Stimulated activated CD4-positive, alpha-beta T cell treated with anti-CD3 and anti-CD28 coated beads, Interleukin-2, amount 100 ng/mL, for 48 hours (primary cell): Measurements from ENCODE around the gene PRKN.

ENCODE experiments used
- DNase-seq, 2 donors: peaks; one replicate each; pipeline ENCODE4 v3.0.0-alpha.2; 2020

The PRKN gene

GRCh38 chr6:162363757-162364156, 363.8 kb downstream of the PRKN start:
- no peak for DNase-seq

DNA sequence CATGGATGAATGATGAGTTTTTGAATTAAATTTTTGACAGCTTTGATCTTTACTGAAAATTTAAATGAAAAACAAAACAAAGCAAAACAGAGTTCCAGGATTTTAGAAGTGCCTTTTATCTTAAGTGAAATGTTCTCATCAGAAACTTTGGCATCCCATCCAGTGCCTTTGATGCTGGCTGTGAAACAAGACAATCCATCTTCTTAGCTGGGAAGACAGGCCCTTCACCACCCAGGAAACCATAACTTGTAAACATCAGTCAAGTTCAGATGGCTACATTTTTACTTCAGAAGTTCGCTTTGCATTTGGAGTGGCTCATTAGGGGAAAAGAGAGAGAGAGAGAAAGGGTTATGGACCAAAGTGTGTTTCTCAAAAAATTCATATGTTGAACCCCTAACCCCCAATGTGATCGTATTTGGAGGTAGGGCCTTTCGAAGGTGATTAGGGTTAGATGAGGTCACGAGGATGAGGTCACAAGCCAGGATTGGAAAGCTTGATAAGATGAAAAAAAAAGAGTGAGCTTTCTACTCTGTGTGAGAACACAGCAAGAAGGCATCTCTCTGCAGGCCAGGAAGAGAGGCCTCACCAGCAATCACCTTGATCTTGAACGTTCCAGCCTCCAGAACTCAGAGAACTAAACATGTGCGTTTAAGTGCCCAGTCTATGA, 366.5 kb downstream of the PRKN start:
- no peak for DNase-seq

DNA sequence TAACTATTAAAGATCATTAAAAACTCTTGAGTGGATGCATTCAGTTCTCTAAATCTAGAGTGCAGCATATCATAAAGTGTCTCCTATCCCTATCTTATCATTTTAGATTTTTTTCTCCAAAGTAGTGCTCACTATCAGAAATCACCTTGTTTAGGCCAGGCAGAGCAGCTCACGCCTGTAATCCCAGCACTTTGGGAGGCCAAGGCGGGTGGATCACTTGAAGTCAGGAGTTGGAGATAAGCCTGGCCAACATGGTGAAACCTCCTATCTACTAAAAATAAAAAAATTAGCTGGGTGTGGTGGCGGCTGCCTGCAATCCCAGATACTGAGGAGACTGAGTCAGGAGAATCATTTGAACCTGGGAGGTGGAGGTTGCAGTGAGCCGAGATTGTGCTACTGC, 368.9 kb downstream of the PRKN start:
- DNase-seq: no peak

DNA sequence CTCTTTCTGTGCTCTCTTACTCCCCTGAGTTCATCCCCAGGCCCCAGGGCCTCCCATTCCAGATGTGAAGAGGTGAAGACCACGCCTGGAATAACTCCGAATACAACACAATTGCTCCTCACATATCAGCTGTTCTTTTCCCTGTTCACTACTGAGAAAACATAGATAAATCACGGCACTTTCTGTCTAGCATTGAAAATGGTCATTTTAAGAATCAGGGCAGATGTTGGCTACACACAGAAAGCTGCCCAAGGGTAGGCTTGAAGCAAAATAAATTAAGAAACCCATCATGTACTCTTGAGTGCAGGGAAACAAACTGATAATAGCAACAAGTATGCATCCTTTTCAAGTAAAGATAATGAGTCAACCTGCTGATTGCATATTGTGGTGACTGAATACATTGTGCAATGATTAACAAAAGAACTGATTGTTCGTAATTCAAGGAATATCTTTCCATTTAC, 382.5 kb downstream of the PRKN start:
- no peak for DNase-seq

DNA sequence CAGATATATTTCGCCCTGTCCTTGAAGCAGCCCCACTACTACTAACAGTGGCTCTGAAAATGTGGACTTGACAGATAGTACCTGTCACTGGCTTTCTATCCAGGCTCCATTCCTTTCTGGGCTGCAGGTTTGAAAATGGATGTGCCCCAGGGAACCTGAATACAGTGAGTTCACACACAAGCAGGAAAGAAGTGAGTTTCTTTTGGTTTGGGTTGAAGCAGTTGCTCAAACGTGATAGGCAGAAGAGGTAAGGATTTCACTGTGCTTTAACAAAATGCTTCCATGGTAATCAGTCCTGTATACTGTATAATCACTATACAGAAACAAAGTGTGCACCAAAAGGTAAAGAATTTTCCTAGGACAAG, 382.9 kb downstream of the PRKN start:
- no peak for DNase-seq

DNA sequence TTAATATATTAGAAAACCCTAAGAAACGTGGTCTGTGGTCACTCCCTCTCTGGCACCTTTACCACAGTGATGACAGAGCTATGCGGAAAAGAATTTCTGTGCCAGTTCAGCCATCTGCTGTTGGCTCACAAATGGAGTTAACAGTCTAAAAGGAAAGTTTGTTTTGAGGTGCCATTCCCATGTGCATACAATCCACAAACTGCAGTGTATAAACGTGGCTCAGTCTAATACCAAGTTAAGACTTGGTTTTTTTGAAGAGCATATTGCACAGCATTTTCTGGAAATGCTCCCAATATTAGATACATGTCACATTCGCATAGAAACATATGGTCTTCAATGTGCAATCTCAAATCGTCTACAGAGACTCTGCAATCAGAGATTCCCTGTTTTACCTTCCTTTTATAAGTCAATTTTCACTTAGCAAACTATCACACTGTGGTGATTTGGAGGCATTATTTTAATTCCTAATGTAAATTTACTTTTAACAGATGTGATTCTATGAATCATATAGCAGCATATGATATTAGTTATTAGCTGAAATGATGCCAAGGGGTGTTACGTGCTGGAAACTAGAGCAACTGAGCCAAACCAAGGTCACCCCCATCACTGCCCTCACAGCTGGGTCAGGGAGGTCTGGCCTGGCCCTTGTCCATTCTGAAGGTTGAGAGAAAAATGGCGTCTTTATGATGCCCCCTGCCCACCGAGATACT, 383.5 kb downstream of the PRKN start:
- DNase-seq: no peak

DNA sequence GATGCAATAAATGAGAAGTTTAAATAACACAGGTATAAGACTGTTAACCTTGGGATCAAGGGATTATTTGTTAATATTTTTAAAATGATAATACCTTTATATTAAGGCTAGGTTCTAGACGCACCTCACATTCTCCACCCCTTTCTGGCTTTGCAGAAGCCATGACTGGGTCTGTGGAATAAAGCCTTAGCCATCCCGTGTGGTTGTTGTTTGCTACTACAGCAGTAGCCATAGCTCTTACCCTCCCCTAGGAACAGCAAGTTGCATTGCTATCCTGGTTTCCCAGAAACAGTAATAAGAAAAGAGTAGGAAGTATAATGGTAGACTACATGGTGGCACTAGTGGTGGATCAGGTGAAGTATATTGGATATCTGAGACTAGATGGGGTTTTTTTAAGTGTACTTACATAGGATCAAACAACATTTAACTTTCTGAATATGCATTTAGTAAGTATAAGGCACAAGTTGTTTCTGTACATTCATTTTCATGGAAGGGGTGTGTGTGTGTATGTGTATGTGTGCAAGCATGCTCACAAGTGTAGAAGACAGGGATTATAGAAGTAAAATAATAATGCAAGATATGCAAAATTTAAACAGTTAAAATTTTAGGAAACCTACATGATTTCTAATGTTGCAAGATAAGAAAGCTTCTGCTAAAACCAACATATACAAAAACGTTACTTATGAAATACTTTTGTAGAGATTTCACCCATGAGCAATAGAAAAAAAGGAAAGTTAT, 384.2 kb downstream of the PRKN start:
- no peak for DNase-seq

GRCh38 chr6:162337412-162337811, 390.2 kb downstream of the PRKN start:
- DNase-seq: no peak

DNA sequence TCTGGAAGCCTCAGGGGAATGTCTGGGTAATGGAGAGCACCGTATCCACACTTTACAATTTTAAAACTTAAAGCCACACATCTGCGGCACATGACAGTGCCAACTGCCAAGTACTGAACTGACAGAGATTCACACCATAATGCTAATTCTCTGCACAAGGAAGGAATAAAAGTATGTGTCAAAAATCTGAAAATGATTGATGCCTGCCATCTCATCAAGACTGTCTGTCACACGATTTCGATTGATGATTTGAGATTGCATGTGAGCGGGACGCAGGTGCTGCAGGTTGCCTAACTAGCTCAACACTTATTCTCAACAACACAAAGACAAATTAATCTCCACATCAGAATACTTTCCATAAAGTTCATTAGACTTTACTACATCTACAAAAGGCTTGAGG, 391.2 kb downstream of the PRKN start:
- DNase-seq: no peak

DNA sequence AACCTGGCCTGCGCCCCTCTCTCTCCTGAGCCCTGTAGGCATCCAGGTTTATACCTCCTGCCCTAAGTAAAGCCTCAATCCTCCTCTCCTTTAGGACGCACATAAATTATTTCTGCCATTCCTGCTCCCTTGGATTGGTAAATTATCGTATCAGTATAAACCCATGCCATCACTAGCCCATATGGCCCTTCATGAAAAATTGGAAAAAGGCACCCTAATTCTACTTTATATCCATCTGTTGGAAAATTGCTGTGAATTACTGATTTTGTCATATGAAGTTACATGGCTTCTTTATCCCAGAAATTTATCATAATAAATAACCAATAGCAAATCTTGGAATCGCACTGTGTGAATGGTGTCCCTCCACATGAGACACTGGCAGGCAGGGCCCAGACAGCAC, 395.2 kb downstream of the PRKN start:
- DNase-seq: no peak

DNA sequence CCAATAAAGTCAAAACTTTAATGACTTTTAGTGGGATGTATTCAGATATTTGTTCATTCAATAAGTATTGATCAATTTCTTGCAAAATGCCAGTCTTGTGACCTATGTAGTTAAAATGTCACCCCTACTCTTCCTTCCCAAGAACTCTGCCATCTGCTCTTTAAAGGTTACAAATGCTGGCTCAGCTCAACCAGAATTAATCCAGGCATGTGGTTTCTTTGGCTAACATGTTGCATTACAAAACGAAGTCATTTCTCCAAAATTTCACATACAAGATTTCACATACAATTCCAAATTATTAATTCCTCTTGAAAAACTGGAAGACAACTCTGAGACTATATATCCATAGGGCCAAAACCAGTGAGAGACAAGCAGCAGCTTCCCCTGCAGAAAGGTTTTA, 395.7 kb downstream of the PRKN start:
- DNase-seq: no peak

GRCh38 chr6:162325826-162326225, 401.7 kb downstream of the PRKN start:
- DNase-seq: no peak

GRCh38 chr6:162325051-162325450, 402.5 kb downstream of the PRKN start:
- DNase-seq: no peak

- DNase-seq: no peak
Observed at GRCh38 chr6:162315291-162315690, 412.3 kb downstream of the PRKN start.

GRCh38 chr6:162313922-162314660, 413.5 kb downstream of the PRKN start:
- DNase-seq: no peak

- DNase-seq: no peak
Observed at GRCh38 chr6:162307865-162308264, 419.7 kb downstream of the PRKN start.

DNA sequence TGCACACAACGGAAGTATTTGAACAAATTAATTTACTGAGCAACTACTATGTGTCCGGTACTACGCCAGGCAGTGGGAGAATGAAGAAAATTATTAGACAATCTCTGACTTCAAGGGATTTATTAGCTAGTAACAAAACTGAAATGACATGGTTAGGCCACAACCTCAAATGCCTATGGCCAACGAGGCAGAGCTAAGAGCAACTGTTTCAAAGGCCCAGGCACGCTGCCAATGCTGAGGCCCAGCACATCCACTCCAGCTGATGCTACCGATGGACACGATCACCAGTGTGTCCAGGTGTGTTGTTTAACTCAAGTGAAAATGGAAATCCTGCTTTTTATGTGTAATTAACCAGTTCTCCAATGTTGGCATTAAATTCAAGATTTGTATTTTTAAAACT, 420.9 kb downstream of the PRKN start:
- no peak for DNase-seq

DNA sequence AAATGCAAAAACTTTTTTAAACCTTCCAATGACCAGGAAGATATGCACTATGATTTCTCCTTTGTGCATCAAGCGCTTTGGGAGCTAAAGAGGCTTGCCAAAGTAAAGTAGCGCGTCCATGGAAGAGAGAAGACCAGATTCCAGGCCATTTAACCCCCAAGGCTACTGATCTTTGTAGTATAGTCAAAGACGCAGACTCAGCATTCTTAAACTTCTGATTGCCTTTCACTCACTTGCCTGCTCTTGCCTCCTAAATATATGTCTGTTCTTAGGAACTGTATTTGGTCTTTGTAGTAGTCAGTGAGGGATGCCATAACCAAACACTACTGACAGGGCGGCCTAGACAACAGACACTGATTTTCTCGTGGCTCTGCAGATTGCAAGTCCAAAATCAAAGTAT, 426.4 kb downstream of the PRKN start:
- DNase-seq: no peak

DNA sequence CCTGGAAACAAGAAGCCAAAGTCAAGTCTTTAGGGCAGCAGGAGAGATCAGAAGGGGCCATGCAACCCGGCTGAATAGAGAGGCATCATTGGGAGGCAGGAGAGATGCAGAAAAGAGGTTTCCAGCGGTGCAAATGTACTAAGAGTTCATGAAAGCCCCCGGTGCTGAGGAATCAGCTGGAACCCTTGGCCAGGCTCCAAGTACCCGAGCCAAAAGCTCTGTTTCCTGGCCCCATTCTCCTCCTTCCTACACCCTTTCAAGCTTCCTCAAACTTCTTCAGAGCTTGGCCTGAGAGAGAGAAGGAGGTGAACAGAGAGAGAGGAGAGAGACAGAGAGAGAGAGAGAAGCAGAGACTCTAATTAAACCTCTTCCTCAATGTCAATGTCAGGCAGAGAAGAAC, 433.5 kb downstream of the PRKN start:
- no peak for DNase-seq

DNA sequence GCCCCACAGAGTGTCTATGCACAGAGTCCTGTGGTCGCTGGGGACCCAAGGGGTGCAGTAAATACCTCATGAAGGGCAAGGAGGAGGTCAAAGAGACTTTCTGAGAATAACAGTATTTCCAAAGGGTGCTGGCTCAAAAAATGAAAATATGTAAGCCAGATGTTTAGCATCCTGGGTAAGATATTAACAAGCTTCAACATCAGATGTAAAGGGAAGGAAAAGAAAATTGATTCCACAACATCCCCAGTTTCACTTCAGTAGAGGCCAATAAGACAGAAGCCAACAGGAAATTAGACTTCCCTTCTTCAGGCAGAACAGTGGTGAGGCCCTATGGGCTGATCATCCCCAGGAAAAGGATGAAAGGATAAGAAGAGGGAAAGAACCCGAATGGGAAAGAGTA, 434.7 kb downstream of the PRKN start:
- no peak for DNase-seq

DNA sequence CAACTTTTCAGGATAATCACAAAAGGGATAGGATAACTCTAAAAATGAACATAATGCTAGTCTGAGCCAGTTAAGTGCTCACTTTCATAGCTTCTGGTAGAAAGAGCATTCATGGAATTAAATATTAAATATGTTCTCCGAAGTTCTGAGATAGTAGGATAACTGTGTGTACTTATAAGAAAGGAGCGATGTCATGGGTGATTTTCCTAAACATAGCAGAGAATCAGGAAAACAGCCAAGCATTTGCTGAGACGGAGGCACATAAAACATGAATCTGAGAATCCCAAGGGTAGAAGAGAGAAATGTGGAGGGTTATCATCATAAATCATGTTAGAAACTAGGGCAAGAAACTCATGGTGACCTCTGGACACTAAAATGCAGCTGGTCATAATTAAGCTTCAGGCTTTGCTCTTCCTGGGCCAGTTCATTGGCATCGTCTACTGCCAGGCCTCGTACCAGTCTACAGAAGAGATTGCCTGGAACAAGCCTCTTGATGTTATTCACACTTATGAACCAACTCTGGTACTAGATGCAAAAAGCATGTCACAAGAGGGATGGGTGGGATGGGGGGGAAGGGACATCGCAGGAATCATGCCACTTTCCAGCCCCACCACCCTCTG, 436.6 kb downstream of the PRKN start:
- DNase-seq: no peak

GRCh38 chr6:162289972-162290371, 437.6 kb downstream of the PRKN start:
- no peak for DNase-seq

DNA sequence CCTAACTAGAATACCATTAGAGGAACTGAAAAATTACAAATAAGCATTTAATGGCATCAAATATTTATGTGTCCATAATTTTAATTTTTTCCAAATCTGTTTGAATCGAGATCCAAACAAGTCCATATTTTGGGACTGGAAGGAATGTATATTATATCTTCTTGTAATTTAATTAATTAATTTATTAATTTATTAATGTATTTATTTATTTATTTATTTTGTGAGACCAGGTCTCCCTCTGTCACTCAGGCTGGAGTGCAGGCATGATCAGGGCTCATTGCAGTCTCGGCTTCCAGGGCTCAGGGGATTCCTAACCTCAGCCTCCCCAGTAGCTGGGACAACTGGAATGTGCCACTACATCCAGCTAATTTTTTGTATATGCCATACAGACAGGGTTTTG, 453.6 kb downstream of the PRKN start:
- DNase-seq: no peak
